OCI-LY1 (cell line): ENCODE results near the gene KRT35.

ENCODE experiments used
- H2AFZ ChIP-seq: fragments of 200-600 bp; sonication (generic), shearing (Covaris generic); 2 replicates; pipeline ENCODE4 v1.6.0; 2014; ENCODE audit warnings: antibody characterized with exemption, mild to moderate bottlenecking, low read length
- H3F3A ChIP-seq: fragments of 200-600 bp; sonication (generic), shearing (Covaris generic); 2 replicates; pipeline ENCODE4 v1.6.0; 2014; ENCODE audit warnings: mild to moderate bottlenecking, antibody characterized with exemption, low read length, moderate library complexity; ENCODE audit not compliant: insufficient read depth
- H3K27ac ChIP-seq: fragments of 200-600 bp; sonication (generic); 2 replicates; pipeline ENCODE4 v1.5.1; 2014; ENCODE audit warnings: low read length, mixed run types, mild to moderate bottlenecking, low read depth; ENCODE audit not compliant: poor library complexity, severe bottlenecking
- H3K27me3 ChIP-seq: fragments of 200-600 bp; sonication (generic); 2 replicates; pipeline ENCODE4 v1.6.0; 2014; ENCODE audit warnings: antibody characterized with exemption, mild to moderate bottlenecking, low read length, moderate library complexity; ENCODE audit not compliant: insufficient read depth
- H3K36me3 ChIP-seq: fragments of 200-600 bp; sonication (generic); 2 replicates; pipeline ENCODE4 v1.6.1; 2014; ENCODE audit warnings: mild to moderate bottlenecking, antibody characterized with exemption, low read length, moderate library complexity, mixed read lengths; ENCODE audit not compliant: insufficient read depth
- H3K4me1 ChIP-seq: fragments of 200-600 bp; sonication (generic); 2 replicates; pipeline ENCODE4 v1.5.1; 2014; ENCODE audit warnings: mild to moderate bottlenecking, low read length, moderate library complexity; ENCODE audit not compliant: insufficient read depth, severe bottlenecking
- H3K4me2 ChIP-seq: fragments of 200-600 bp; sonication (generic), shearing (Covaris generic); 2 replicates; pipeline ENCODE4 v1.6.1; 2014; ENCODE audit warnings: low read length
- H3K4me3 ChIP-seq: fragments of 200-600 bp; sonication (generic); 2 replicates; pipeline ENCODE4 v1.5.1; 2014; ENCODE audit warnings: low read length, low read depth, mild to moderate bottlenecking, mixed read lengths; ENCODE audit not compliant: poor library complexity, severe bottlenecking
- H3K79me2 ChIP-seq: fragments of 200-600 bp; shearing (Covaris generic); 2 replicates; pipeline ENCODE4 v1.6.1; 2016; ENCODE audit warnings: mixed run types, low read length, mixed read lengths; ENCODE audit not compliant: insufficient read depth
- H3K9ac ChIP-seq: fragments of 200-600 bp; sonication (generic), shearing (Covaris generic); 2 replicates; pipeline ENCODE4 v1.6.1; 2014; ENCODE audit warnings: mild to moderate bottlenecking, low read length, mixed read lengths
- H3K9me2 ChIP-seq: fragments of 200-600 bp; sonication (generic), shearing (Covaris generic); 2 replicates; pipeline ENCODE4 v1.6.1; 2014; ENCODE audit warnings: low read depth, mild to moderate bottlenecking, low read length, mixed read lengths
- H3K9me3 ChIP-seq: fragments of 200-600 bp; shearing (Covaris generic); 2 replicates; pipeline ENCODE4 v1.6.1; 2014; ENCODE audit warnings: low read length, mixed read lengths
- H4K20me1 ChIP-seq: fragments of 200-600 bp; sonication (generic), shearing (Covaris generic); 2 replicates; pipeline ENCODE4 v1.6.0; 2016; ENCODE audit warnings: mild to moderate bottlenecking, low read length; ENCODE audit not compliant: insufficient read depth
- CTCF ChIP-seq: fragments of 200-600 bp; sonication (generic), shearing (Covaris generic); IDR thresholded peaks from 2 replicates; pipeline ENCODE4 v1.5.1; 2017; ENCODE audit warnings: mild to moderate bottlenecking, antibody characterized with exemption, low read length, moderate library complexity, mixed read lengths
- EZH2 ChIP-seq: fragments of 200-600 bp; sonication (generic), shearing (Covaris generic); IDR thresholded peaks from 2 replicates; pipeline ENCODE4 v1.8.0; 2017; ENCODE audit warnings: borderline replicate concordance, mixed run types, mild to moderate bottlenecking, antibody characterized with exemption, low read length, moderate library complexity, mixed read lengths

KRT35 gene

GRCh38 chr17:41504246-41504977, 23.5 kb upstream of the KRT35 start:
- Histone ChIP-seq H3K27me3 (no peaks in the 10 kb centered on the region; the same call in 1 of the 2 replicates), H3K36me3 (no peaks in the 10 kb centered on the region), H3K27ac (no peak overlapping the region), H2AFZ (no peak overlapping the region), H3F3A (no peaks in the 10 kb centered on the region), H3K4me1 (no peaks in the 10 kb centered on the region), H3K9me2 (no peaks in the 10 kb centered on the region), H3K4me2 (no peak overlapping the region), H3K79me2 (no peaks in the 10 kb centered on the region), H3K4me3 (no peak overlapping the region), H4K20me1 (no peaks in the 10 kb centered on the region), H3K9ac (no peak overlapping the region), H3K9me3 (no peaks in the 10 kb centered on the region)
- TF ChIP-seq EZH2 (no peak), CTCF (no peak)

GRCh38 chr17:41503202-41503601, 22.3 kb upstream of the KRT35 start:
- Histone ChIP-seq H3K27ac (no peak overlapping the region), H4K20me1 (no peaks in the 10 kb centered on the region), H3K27me3 (no peaks in the 10 kb centered on the region; the same call in 1 of the 2 replicates), H3K4me2 (no peak overlapping the region), H3K9me2 (no peaks in the 10 kb centered on the region), H3K36me3 (no peaks in the 10 kb centered on the region), H3K4me1 (no peaks in the 10 kb centered on the region), H3K9me3 (no peaks in the 10 kb centered on the region), H3F3A (no peaks in the 10 kb centered on the region), H3K79me2 (no peaks in the 10 kb centered on the region), H3K4me3 (no peak overlapping the region), H2AFZ (no peak overlapping the region), H3K9ac (no peak overlapping the region)
- no peak for TF ChIP-seq CTCF

- Histone ChIP-seq H3K4me3 (no peak overlapping the region), H3K79me2 (no peaks in the 10 kb centered on the region), H3K36me3 (no peaks in the 10 kb centered on the region), H3K9me2 (no peaks in the 10 kb centered on the region), H3K9ac (no peak overlapping the region), H3K27ac (no peak overlapping the region), H3K4me1 (no peaks in the 10 kb centered on the region), H3K9me3 (no peaks in the 10 kb centered on the region), H2AFZ (no peak overlapping the region), H4K20me1 (no peaks in the 10 kb centered on the region), H3K27me3 (no peaks in the 10 kb centered on the region; the same call in 1 of the 2 replicates), H3F3A (no peaks in the 10 kb centered on the region), H3K4me2 (no peak overlapping the region)
- no peak for TF ChIP-seq EZH2
- TF ChIP-seq CTCF: no peak
Observed at GRCh38 chr17:41500131-41500911, 19.4 kb upstream of the KRT35 start.
